K562 (cell line): Measurements from ENCODE around the gene TREH. TPM values are rescaled to one million over a fixed set of nuclear protein-coding genes. Genes with fewer than 3 reads are reported as not detected.
A peak's percentile ranks its signal among the peaks of the same experiment; 100 is the strongest.

Source experiments
- ATAC-seq: fragments of 200-7000 bp; cut with Tn5 transposase; 3 replicates; pipeline ENCODE4 v1.9.1; 2020; ENCODE audit warnings: moderate library complexity
- BruUV-seq: library from RNA; stranded (reverse); fragments of 400-500 nt; replicated peaks from 2 replicates; lab custom pipeline; 2021; lab: Mats Ljungman, UMichigan
- CTCF ChIA-PET: fragments of 300-600 bp; formaldehyde crosslinking; extraction: SDS; loops from one replicate; lab custom pipeline; 2021; ENCODE audit warnings: low intra/inter-chr PET ratio; lab: Yijun Ruan, JAX
- POLR2A ChIA-PET: fragments of 300-600, 350-650 bp; sonication (Branson Sonifier 250); formaldehyde crosslinking; extraction: SDS; loops from one replicate; lab custom pipeline; 2021; ENCODE audit warnings: antibody characterized with exemption, inconsistent platforms; lab: Yijun Ruan, JAX
- DNase-seq, 4 experiments: peaks; one replicate each; pipeline versions ENCODE4 v3.0.0 to v3.0.0-alpha.2; 2011 to 2018; ENCODE audit warnings: low spot score in 3 of 4, mixed read lengths in 3 of 4; ENCODE audit errors: extremely low read depth in 1 of 4
- FAIRE-seq: peaks from 2 replicates; lab custom pipeline; 2011; peaks lifted over from hg19 to GRCh38; lab: Jason Lieb, UNC
- H2AFZ ChIP-seq: 2 replicates; pipeline ENCODE4 v1.6.0; 2011; ENCODE audit warnings: low read depth, low read length, control low read depth, inconsistent platforms
- H3K27ac ChIP-seq: fragments of 200-600 bp; 3 replicates; pipeline ENCODE4 v1.8.0; 2011; ENCODE audit warnings: low read depth, mild to moderate bottlenecking, control low read depth, inconsistent platforms, low read length, moderate library complexity, mixed read lengths; ENCODE audit errors: extremely low read depth
- H3K27me3 ChIP-seq, 2 experiments: fragments of 300-600 bp in 1 of 2; 2 replicates in 1 of 2; 3 replicates in 1 of 2; pipeline versions ENCODE4 v1.6.0 to v1.8.0; 2011; ENCODE audit warnings: inconsistent platforms in 2 of 2, low read length in 2 of 2, mild to moderate bottlenecking in 1 of 2, mixed read lengths in 1 of 2, moderate library complexity in 1 of 2; ENCODE audit not compliant: control insufficient read depth in 2 of 2, insufficient read depth in 2 of 2
- H3K36me3 ChIP-seq: fragments of 300-600 bp; 3 replicates; pipeline ENCODE4 v1.8.0; 2011; ENCODE audit warnings: mild to moderate bottlenecking, low read length, inconsistent platforms; ENCODE audit not compliant: control insufficient read depth, insufficient read depth
- H3K4me1 ChIP-seq, 2 experiments: fragments of 200-600 bp in 1 of 2; replicated peaks in 1 of 2; 2 replicates in 1 of 2; 3 replicates in 1 of 2; pipeline versions ENCODE4 v1.5.1 to v1.8.0; 2011; ENCODE audit warnings: inconsistent platforms in 2 of 2, low read length in 2 of 2, mild to moderate bottlenecking in 1 of 2, mixed read lengths in 1 of 2, moderate library complexity in 1 of 2; ENCODE audit not compliant: control insufficient read depth in 2 of 2, insufficient read depth in 2 of 2
- H3K4me2 ChIP-seq: 2 replicates; pipeline ENCODE4 v1.6.1; 2011; ENCODE audit warnings: low read length, control low read depth, inconsistent platforms, mixed read lengths; ENCODE audit not compliant: insufficient read depth
- H3K4me3 ChIP-seq: fragments of 200-600 bp; sonication (generic), shearing (Covaris generic); 2 replicates; pipeline ENCODE4 v1.5.1; 2016; ENCODE audit warnings: control low read depth, inconsistent platforms
- H3K79me2 ChIP-seq: fragments of 200-600 bp; 3 replicates; pipeline ENCODE4 v1.8.0; 2011; ENCODE audit warnings: low read length, inconsistent platforms; ENCODE audit not compliant: control insufficient read depth, insufficient read depth
- H3K9ac ChIP-seq, 2 experiments: 2 replicates each; pipeline versions ENCODE4 v1.6.0 to v1.6.1; 2011; ENCODE audit warnings: low read depth in 2 of 2, low read length in 2 of 2, control low read depth in 1 of 2, inconsistent platforms in 1 of 2, mild to moderate bottlenecking in 1 of 2, mixed read lengths in 1 of 2; ENCODE audit not compliant: insufficient read depth in 1 of 2
- H3K9me1 ChIP-seq: one replicate; pipeline ENCODE4 v1.6.0; 2011; ENCODE audit warnings: inconsistent platforms, mild to moderate bottlenecking, low read length, moderate library complexity; ENCODE audit not compliant: control insufficient read depth, insufficient read depth
- H3K9me3 ChIP-seq: replicated peaks from 2 replicates; pipeline ENCODE4 v1.5.1; 2011; ENCODE audit warnings: low read depth, low read length, inconsistent platforms; ENCODE audit not compliant: control insufficient read depth, insufficient read depth
- H4K20me1 ChIP-seq: replicated peaks from 2 replicates; pipeline ENCODE4 v1.6.1; 2011; ENCODE audit warnings: low read length, inconsistent platforms, mixed read lengths; ENCODE audit not compliant: control insufficient read depth, insufficient read depth
- DNMT1 ChIP-seq: fragments of 450-650 bp; IDR thresholded peaks from 2 replicates; pipeline ENCODE4 v1.6.1; 2016; ENCODE audit warnings: antibody characterized with exemption, mild to moderate bottlenecking
- MCM5 ChIP-seq: fragments of 450-650 bp; IDR thresholded peaks from 2 replicates; pipeline ENCODE4 v1.6.1; 2016; ENCODE audit warnings: low read depth
- NFIC ChIP-seq: fragments of 450-650 bp; IDR thresholded peaks from 2 replicates; pipeline ENCODE4 v1.6.1; 2017; ENCODE audit warnings: mild to moderate bottlenecking, inconsistent platforms
- ZBTB17 ChIP-seq: fragments of 450-650 bp; formaldehyde crosslinking; IDR thresholded peaks from 2 replicates; pipeline ENCODE4 v1.4.0; 2020; ENCODE audit warnings: mild to moderate bottlenecking
- WGBS: fragments of 100-300 bp; shearing (Covaris generic); methylation state at CpG from one replicate; pipeline ENCODE4 v1.1.6; 2016; ENCODE audit warnings: low coverage, mixed read lengths; ENCODE audit not compliant: insufficient coverage; ENCODE audit errors: missing lambda C conversion rate; 5-methylcytosine and 5-hydroxymethylcytosine counted together
- in situ Hi-C: fragments of 300-500 bp; cut with MboI; formaldehyde crosslinking; loops from 4 replicates; pipeline ENCODE4 v1.15.0; 2018; ENCODE audit warnings: inconsistent platforms, mixed read lengths
- intact Hi-C: fragments of 100-400 bp; cut with micrococcal nuclease; formaldehyde crosslinking; loops from 2 replicates; pipeline ENCODE4 v1.14.2; 2022
- polyA plus RNA-seq, 8 experiments: library from polyadenylated mRNA; depleted of rRNA in 4 of 8; stranded (reverse) in 5 of 8; unstranded in 3 of 8; fragments of >200 nt; fragmentation: Nextera tagmentation in 2 of 8; fragmentation: Illumina TruSeq in 1 of 8; extraction: Ambion mirVana in 2 of 8; extraction: Trizol in 1 of 8; gene quantifications; 2 replicates each; pipeline versions ENCODE4 v1.2.1 to v1.2.3, GENCODE V29; 2011 to 2014; ENCODE audit warnings: inconsistent platforms in 1 of 8, missing spikeins in 1 of 8
- total RNA-seq, 7 experiments: library from RNA; depleted of rRNA in 6 of 7; stranded (reverse); fragments of >200 nt in 6 of 7; fragmentation: Illumina TruSeq in 2 of 7; extraction: Trizol in 2 of 7; gene quantifications; 2 replicates each; pipeline versions ENCODE4 v1.2.1 to v1.2.3, GENCODE V29; 2011 to 2021; ENCODE audit warnings: low replicate concordance in 1 of 7
- TF ChIP-seq, protein P1 (sequence below): fragments of 450-650 bp; IDR thresholded peaks from one replicate; pipeline ENCODE4 v1.6.1; 2018; ENCODE audit warnings: mild to moderate bottlenecking, moderate library complexity; ENCODE audit not compliant: partially characterized antibody
- TF ChIP-seq, protein P2 (sequence below): fragments of 450-650 bp; IDR thresholded peaks from 2 replicates; pipeline ENCODE4 v1.6.1; 2017; ENCODE audit warnings: antibody characterized with exemption
- TF ChIP-seq, protein P3 (sequence below): fragments of 250-450 bp; sonication (Bioruptor Pico); IDR thresholded peaks from 2 replicates; pipeline ENCODE4 v1.6.1; 2021; ENCODE audit warnings: mild to moderate bottlenecking
- TF ChIP-seq, protein P4 (sequence below): sonication (generic); formaldehyde crosslinking; IDR thresholded peaks from 2 replicates; pipeline ENCODE4 v1.5.0; 2020; ENCODE audit warnings: missing genetic modification reagents

The TREH gene
- total and polyA plus RNA-seq, 9 of the 15 experiments (the other 6 are each of a cell fraction or from before 2014, with no cell fraction given) = 0.09 to 0.20 (median 0.11) TPM; not detected in 6

DNA sequence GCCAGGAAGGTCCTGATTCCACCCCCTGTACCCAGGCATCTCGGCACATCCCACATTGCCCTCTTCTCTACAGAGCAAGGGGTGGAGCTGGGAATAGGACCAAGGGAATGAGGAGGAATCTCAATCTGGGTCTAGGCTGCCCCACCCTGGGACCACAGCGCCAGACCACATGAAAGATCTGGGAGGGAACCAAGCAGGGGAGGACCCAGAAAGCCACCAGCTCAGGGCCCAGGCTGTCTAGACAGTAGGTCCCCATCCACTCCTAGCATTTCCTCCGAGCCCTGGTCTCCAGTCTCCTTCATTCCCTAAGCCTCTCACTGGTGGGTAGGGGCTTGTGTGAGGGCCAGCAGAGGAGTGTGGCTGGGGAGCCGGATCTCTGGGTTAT, 60.5 kb downstream of the TREH start:
- CTCF ChIA-PET = no interaction called here
- Histone ChIP-seq H3K79me2 (peaks cover 13% of the 10 kb centered on the region), H3K4me2 (no peak overlapping the region), H3K4me1 (peaks cover 28 to 36% of the 10 kb centered on the region in 2 experiments), H3K9me1 (no peaks in the 10 kb centered on the region), H3K9me3 (no peaks in the 10 kb centered on the region), H3K4me3 (no peak overlapping the region), H3K27me3 (no peaks in the 10 kb centered on the region), H3K36me3 (peaks cover 17% of the 10 kb centered on the region), H3K27ac (no peak overlapping the region), H2AFZ (no peak overlapping the region), H4K20me1 (no peaks in the 10 kb centered on the region), H3K9ac (peak overlapping the region in 1 of 2 experiments; percentile 63; a peak in 1 of 4 replicates)
- no peak for FAIRE-seq
- in situ Hi-C loops (no loop called here), intact Hi-C loops (no loop called here)
- POLR2A ChIA-PET = interaction anchor here (0.6 to 3.7 kb wide), 3 partner anchors 11 to 396 kb away, joined by 3 to 21 read pairs (median 7); partner anchors contain the start of gene PHLDB1
- BruUV-seq = no TSS peak
- ATAC-seq = no peak
- WGBS = 69% methylated on average over 4 of the region's 4 CpGs
- DNase-seq = no peak
- TF ChIP-seq, protein P1, sequence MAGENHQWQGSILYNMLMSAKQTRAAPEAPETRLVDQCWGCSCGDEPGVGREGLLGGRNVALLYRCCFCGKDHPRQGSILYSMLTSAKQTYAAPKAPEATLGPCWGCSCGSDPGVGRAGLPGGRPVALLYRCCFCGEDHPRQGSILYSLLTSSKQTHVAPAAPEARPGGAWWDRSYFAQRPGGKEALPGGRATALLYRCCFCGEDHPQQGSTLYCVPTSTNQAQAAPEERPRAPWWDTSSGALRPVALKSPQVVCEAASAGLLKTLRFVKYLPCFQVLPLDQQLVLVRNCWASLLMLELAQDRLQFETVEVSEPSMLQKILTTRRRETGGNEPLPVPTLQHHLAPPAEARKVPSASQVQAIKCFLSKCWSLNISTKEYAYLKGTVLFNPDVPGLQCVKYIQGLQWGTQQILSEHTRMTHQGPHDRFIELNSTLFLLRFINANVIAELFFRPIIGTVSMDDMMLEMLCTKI = no peak
- TF ChIP-seq, protein P2, sequence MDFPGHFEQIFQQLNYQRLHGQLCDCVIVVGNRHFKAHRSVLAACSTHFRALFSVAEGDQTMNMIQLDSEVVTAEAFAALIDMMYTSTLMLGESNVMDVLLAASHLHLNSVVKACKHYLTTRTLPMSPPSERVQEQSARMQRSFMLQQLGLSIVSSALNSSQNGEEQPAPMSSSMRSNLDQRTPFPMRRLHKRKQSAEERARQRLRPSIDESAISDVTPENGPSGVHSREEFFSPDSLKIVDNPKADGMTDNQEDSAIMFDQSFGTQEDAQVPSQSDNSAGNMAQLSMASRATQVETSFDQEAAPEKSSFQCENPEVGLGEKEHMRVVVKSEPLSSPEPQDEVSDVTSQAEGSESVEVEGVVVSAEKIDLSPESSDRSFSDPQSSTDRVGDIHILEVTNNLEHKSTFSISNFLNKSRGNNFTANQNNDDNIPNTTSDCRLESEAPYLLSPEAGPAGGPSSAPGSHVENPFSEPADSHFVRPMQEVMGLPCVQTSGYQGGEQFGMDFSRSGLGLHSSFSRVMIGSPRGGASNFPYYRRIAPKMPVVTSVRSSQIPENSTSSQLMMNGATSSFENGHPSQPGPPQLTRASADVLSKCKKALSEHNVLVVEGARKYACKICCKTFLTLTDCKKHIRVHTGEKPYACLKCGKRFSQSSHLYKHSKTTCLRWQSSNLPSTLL = no peak
- TF ChIP-seq ZBTB17 (CRISPR knock-in tag) = no peak
- TF ChIP-seq DNMT1 = no peak
- TF ChIP-seq, protein P3, sequence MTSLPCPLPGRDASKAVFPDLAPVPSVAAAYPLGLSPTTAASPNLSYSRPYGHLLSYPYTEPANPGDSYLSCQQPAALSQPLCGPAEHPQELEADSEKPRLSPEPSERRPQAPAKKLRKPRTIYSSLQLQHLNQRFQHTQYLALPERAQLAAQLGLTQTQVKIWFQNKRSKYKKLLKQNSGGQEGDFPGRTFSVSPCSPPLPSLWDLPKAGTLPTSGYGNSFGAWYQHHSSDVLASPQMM (CRISPR knock-in tag) = no peak
- TF ChIP-seq NFIC = no peak
- TF ChIP-seq MCM5 = no peak
- TF ChIP-seq, protein P4, sequence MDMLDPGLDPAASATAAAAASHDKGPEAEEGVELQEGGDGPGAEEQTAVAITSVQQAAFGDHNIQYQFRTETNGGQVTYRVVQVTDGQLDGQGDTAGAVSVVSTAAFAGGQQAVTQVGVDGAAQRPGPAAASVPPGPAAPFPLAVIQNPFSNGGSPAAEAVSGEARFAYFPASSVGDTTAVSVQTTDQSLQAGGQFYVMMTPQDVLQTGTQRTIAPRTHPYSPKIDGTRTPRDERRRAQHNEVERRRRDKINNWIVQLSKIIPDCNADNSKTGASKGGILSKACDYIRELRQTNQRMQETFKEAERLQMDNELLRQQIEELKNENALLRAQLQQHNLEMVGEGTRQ = no peak
